HepG2 (cell line): ENCODE data around the gene THRA.

Source experiments
- STAT5B ChIP-seq: sonication (generic); formaldehyde crosslinking; IDR thresholded peaks from 2 replicates; pipeline ENCODE4 v1.4.0; 2020; ENCODE audit warnings: missing genetic modification reagents
- TF ChIP-seq, protein P1 (sequence below): sonication (generic); formaldehyde crosslinking; IDR thresholded peaks from 2 replicates; pipeline ENCODE4 v1.4.0; 2020; ENCODE audit warnings: mild to moderate bottlenecking, missing genetic modification reagents

DNA sequence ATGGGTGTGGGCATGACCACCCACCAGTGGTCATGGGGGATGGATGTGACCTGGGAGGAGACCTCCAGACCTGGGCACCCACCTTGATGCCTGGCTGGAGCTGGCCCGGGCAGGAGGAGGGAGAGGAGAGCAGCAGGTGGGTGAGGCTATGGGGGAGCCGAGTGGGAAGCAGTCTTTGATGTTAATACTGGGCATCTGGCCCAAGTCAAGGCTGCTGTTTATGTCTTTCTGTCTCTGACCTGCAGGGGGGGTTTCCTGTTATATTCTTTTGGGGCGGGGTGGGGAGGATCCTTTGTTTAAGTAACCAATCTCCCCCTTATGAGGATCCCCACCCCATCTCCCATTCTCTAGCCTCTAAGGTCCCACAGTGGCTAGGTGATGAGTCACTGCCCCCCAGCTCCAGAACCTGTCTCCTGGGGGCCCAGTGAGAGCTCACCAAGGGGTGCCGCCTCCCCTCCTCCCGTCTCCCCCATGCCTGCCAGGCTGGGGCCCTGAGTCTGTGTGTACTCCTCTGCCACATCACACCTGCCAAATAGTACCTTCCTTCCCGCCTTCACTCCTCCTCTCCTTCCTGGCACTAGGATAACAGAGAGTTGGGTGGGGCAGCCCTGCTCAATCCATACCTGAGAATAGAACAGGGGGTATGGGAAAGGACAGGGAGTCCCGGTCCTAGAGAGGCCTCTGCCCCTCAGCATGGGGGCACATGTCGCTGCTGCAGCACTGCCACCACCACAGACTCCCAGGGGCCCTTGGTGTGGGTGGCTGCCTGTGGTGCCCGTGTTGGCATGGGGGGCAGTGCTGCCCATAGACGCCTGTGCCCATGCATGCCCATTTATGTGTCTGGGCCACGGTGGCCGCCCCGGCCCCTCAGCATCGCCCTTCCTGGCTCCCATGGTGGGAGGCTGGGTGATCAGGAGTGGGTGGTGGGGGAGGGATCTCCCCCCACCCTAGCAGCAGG, 7.3 kb downstream of the THRA start:
- TF ChIP-seq, protein P1, sequence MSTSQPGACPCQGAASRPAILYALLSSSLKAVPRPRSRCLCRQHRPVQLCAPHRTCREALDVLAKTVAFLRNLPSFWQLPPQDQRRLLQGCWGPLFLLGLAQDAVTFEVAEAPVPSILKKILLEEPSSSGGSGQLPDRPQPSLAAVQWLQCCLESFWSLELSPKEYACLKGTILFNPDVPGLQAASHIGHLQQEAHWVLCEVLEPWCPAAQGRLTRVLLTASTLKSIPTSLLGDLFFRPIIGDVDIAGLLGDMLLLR (CRISPR knock-in tag), result no peak
- TF ChIP-seq STAT5B (CRISPR knock-in tag), result no peak
